ENCODE results near the gene HABP2.

Gene HABP2

DNA sequence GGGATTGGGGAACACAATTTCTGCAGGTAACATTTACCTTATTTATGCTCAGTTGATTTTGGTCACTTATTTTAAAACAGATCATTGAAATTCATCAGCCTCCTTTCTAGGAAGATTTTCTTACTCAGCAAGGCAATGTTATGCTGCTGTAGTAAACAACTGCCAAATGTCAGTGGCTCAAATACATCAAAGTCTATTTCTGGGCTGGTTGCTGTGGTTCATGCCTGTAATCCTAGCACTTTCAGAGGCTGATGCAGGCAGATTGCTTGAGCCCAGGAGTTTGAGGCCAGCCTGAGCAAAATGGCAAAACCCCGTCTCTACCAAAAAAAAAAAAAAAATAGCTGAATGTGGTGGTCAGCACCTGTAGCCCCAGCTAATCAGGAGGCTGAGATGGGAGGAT is 25.9 kb downstream of the HABP2 start:
- Histone ChIP-seq H3K27me3 (ENCODE audit: low read length) (no peaks in the 10 kb centered on the region), H2AFZ (ENCODE audit: low read depth, low read length, severe bottlenecking) (no peak overlapping the region)

DNA sequence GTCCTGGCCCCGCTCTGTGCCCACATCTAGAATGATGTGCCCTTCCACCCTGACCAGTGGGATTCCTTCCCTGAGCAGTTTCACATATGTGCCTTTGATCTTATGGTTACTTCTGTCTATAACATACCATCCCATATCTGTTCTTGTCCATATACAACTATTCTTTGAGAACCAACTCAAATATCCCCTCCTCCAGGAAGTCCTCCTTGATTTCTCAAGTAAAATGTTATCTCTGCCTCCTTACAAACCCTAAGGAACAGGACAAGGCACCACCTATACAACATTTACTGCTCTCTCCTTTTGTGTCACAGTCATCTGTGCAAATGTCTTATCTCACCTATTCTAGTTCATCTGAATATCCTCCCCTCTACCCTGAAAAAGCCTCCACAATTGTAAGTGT is 28.2 kb downstream of the HABP2 start:
- no peak overlapping the region for H3K4me2 ChIP-seq (ENCODE audit: low read depth, low read length, poor library complexity, severe bottlenecking)
- no peaks in the 10 kb centered on the region for H3K9me3 ChIP-seq (ENCODE audit: insufficient read depth, low read length)
- TF ChIP-seq, protein P1, sequence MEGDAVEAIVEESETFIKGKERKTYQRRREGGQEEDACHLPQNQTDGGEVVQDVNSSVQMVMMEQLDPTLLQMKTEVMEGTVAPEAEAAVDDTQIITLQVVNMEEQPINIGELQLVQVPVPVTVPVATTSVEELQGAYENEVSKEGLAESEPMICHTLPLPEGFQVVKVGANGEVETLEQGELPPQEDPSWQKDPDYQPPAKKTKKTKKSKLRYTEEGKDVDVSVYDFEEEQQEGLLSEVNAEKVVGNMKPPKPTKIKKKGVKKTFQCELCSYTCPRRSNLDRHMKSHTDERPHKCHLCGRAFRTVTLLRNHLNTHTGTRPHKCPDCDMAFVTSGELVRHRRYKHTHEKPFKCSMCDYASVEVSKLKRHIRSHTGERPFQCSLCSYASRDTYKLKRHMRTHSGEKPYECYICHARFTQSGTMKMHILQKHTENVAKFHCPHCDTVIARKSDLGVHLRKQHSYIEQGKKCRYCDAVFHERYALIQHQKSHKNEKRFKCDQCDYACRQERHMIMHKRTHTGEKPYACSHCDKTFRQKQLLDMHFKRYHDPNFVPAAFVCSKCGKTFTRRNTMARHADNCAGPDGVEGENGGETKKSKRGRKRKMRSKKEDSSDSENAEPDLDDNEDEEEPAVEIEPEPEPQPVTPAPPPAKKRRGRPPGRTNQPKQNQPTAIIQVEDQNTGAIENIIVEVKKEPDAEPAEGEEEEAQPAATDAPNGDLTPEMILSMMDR (IDR thresholded peaks at IDR 0.05; ENCODE audit: insufficient read depth, low read length, poor library complexity, severe bottlenecking), result no peak
- TF ChIP-seq EZH2phosphoT487 (conservative IDR thresholded peaks at IDR 0.05; ENCODE audit: low read length), result no peak
- H4K20me1 ChIP-seq (ENCODE audit: low read depth, low read length), result no peaks in the 10 kb centered on the region
- no peaks in the 10 kb centered on the region for H3K36me3 ChIP-seq (ENCODE audit: low read length)
- no peaks in the 10 kb centered on the region for H3K27me3 ChIP-seq (ENCODE audit: low read length)
- no peaks in the 10 kb centered on the region for H3K79me2 ChIP-seq (ENCODE audit: insufficient read depth, low read length)
- no peak overlapping the region for H3K9ac ChIP-seq (ENCODE audit: low read length)
- H3K4me3 ChIP-seq (ENCODE audit: insufficient read depth, low read length, poor library complexity, severe bottlenecking), result no peak overlapping the region
- H3F3A ChIP-seq (ENCODE audit: insufficient read depth), result no peaks in the 10 kb centered on the region
- no peaks in the 10 kb centered on the region for H3K9me2 ChIP-seq (replicated peaks; ENCODE audit: insufficient read depth, low read length)
- H3K27ac ChIP-seq (ENCODE audit: low read depth, low read length), result no peak overlapping the region
- H2AFZ ChIP-seq (ENCODE audit: low read depth, low read length, severe bottlenecking), result no peak overlapping the region

More for the DNA sequence above, 25.9 kb downstream of the HABP2 start:
- no peak overlapping the region for H3K4me3 ChIP-seq (ENCODE audit: insufficient read depth, low read length, poor library complexity, severe bottlenecking)
- H4K20me1 ChIP-seq (ENCODE audit: low read depth, low read length), result no peaks in the 10 kb centered on the region
- no peak overlapping the region for H3K4me2 ChIP-seq (ENCODE audit: low read depth, low read length, poor library complexity, severe bottlenecking)
- H3K79me2 ChIP-seq (ENCODE audit: insufficient read depth, low read length), result no peaks in the 10 kb centered on the region
- H3K27ac ChIP-seq (ENCODE audit: low read depth, low read length), result no peak overlapping the region
- H3K9me2 ChIP-seq (replicated peaks; ENCODE audit: insufficient read depth, low read length), result no peaks in the 10 kb centered on the region
- H3F3A ChIP-seq (ENCODE audit: insufficient read depth), result no peaks in the 10 kb centered on the region
- H3K9ac ChIP-seq (ENCODE audit: low read length), result no peak overlapping the region
- TF ChIP-seq EZH2phosphoT487 (conservative IDR thresholded peaks at IDR 0.05; ENCODE audit: low read length), result no peak
- TF ChIP-seq, protein P1 (IDR thresholded peaks at IDR 0.05; ENCODE audit: insufficient read depth, low read length, poor library complexity, severe bottlenecking), result no peak
- H3K36me3 ChIP-seq (ENCODE audit: low read length), result no peaks in the 10 kb centered on the region
- H3K9me3 ChIP-seq (ENCODE audit: insufficient read depth, low read length), result no peaks in the 10 kb centered on the region

DNA sequence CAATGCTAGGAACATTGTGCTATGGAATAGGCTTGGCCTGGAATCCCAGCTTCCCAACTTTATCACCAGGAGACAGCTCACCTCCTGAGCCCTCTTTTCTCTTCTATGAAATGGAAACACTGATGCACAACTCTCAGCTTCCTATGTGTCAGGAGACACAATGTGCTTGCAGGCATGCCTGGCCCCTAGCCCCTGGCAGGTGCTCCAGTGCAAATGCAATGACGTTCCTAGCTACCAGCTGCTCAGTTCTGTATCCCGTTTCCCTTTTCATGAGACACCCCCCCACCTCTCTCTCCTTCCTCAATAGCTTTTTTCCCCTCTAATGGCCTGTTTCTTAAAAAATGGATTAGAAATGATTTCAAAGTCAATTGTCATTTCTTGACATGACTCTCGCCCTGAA is 30.7 kb downstream of the HABP2 start:
- Histone ChIP-seq H4K20me1 (ENCODE audit: low read depth, low read length) (no peaks in the 10 kb centered on the region), H3K27ac (ENCODE audit: low read depth, low read length) (no peak overlapping the region), H3K4me2 (ENCODE audit: low read depth, low read length, poor library complexity, severe bottlenecking) (no peak overlapping the region), H3K9ac (ENCODE audit: low read length) (no peak overlapping the region), H3K9me2 (replicated peaks; ENCODE audit: insufficient read depth, low read length) (no peaks in the 10 kb centered on the region), H3K27me3 (ENCODE audit: low read length) (no peaks in the 10 kb centered on the region), H3K4me3 (ENCODE audit: insufficient read depth, low read length, poor library complexity, severe bottlenecking) (no peak overlapping the region), H3F3A (ENCODE audit: insufficient read depth) (no peaks in the 10 kb centered on the region), H2AFZ (ENCODE audit: low read depth, low read length, severe bottlenecking) (no peak overlapping the region), H3K36me3 (ENCODE audit: low read length) (no peaks in the 10 kb centered on the region), H3K9me3 (ENCODE audit: insufficient read depth, low read length) (no peaks in the 10 kb centered on the region), H3K79me2 (ENCODE audit: insufficient read depth, low read length) (no peaks in the 10 kb centered on the region)
- TF ChIP-seq EZH2phosphoT487 (conservative IDR thresholded peaks at IDR 0.05; ENCODE audit: low read length), result no peak
- TF ChIP-seq, protein P1 (IDR thresholded peaks at IDR 0.05; ENCODE audit: insufficient read depth, low read length, poor library complexity, severe bottlenecking), result no peak
